SH-SY5Y (cell line): ENCODE results near the gene POU6F2.

Source experiments
- GATA2 ChIP-seq: IDR thresholded peaks from 2 replicates; pipeline ENCODE4 v1.6.1; 2011; ENCODE audit warnings: mild to moderate bottlenecking, low read depth, low read length
- GATA3 ChIP-seq: IDR thresholded peaks from 2 replicates; pipeline ENCODE4 v1.6.1; 2011; ENCODE audit warnings: low read depth, mild to moderate bottlenecking, low read length, moderate library complexity

- TF ChIP-seq GATA3, result no peak
- TF ChIP-seq GATA2, result no peak
These were observed 282.7 kb downstream of the POU6F2 start for GRCh38 chr7:39260279-39260844.
